Caco-2 (cell line): ENCODE data around the gene HOXC12. TPM values are rescaled to one million over a fixed set of nuclear protein-coding genes. Genes with fewer than 3 reads are reported as not detected.

ENCODE experiments used
- BruUV-seq: library from RNA; stranded (reverse); fragments of 400-500 nt; replicated peaks from 2 replicates; lab custom pipeline; 2021; lab: Mats Ljungman, UMichigan
- CTCF ChIA-PET: fragments of 300-600 bp; sonication (Branson Sonifier 250); formaldehyde crosslinking; loops from one replicate; lab custom pipeline; 2022; ENCODE audit warnings: antibody characterized with exemption; lab: Charles Lee
- POLR2A ChIA-PET: fragments of 300-600 bp; sonication (Branson Sonifier 250); formaldehyde crosslinking; loops from one replicate; lab custom pipeline; 2022; ENCODE audit warnings: antibody characterized with exemption; lab: Charles Lee
- DNase-seq, 2 experiments: peaks; one replicate each; pipeline versions ENCODE4 v3.0.0 to v3.0.0-alpha.2; 2020 to 2022
- H3K27me3 ChIP-seq: replicated peaks from 2 replicates; pipeline ENCODE4 v1.6.0; 2011; ENCODE audit warnings: low read length; ENCODE audit not compliant: control insufficient read depth, insufficient read depth
- H3K36me3 ChIP-seq: 2 replicates; pipeline ENCODE4 v1.5.1; 2011; ENCODE audit warnings: low read length; ENCODE audit not compliant: control insufficient read depth, insufficient read depth
- H3K4me1 ChIP-seq: fragments of 250-450 bp; sonication (Bioruptor Pico); 2 replicates; pipeline ENCODE4 v1.5.1; 2020; ENCODE audit warnings: mild to moderate bottlenecking
- H3K4me3 ChIP-seq: 2 replicates; pipeline ENCODE4 v1.5.1; 2011; ENCODE audit warnings: low read depth, mild to moderate bottlenecking, control low read depth, low read length
- H3K9me3 ChIP-seq: fragments of 250-450 bp; sonication (Bioruptor Pico); 2 replicates; pipeline ENCODE4 v1.5.1; 2020; ENCODE audit warnings: mild to moderate bottlenecking, moderate library complexity
- H3K27ac Mint-ChIP-seq: one replicate; pipeline ENCODE4 v1.8.0; 2022; ENCODE audit warnings: mixed read lengths; ENCODE audit not compliant: unreplicated experiment
- H3K27me3 Mint-ChIP-seq: one replicate; pipeline ENCODE4 v1.8.0; 2022; ENCODE audit warnings: mixed read lengths; ENCODE audit not compliant: insufficient read depth, unreplicated experiment
- H3K36me3 Mint-ChIP-seq: one replicate; pipeline ENCODE4 v1.8.0; 2022; ENCODE audit warnings: mild to moderate bottlenecking, mixed read lengths; ENCODE audit not compliant: insufficient read depth, unreplicated experiment
- H3K4me1 Mint-ChIP-seq: one replicate; pipeline ENCODE4 v1.8.0; 2022; ENCODE audit warnings: low read depth, mixed read lengths; ENCODE audit not compliant: unreplicated experiment
- H3K4me3 Mint-ChIP-seq: one replicate; pipeline ENCODE4 v1.8.0; 2022; ENCODE audit warnings: mild to moderate bottlenecking, moderate library complexity, mixed read lengths; ENCODE audit not compliant: unreplicated experiment
- H3K9me3 Mint-ChIP-seq: one replicate; pipeline ENCODE4 v1.8.0; 2022; ENCODE audit warnings: mixed read lengths; ENCODE audit not compliant: unreplicated experiment
- intact Hi-C: fragments of 100-400 bp; cut with micrococcal nuclease; formaldehyde crosslinking; loops from one replicate; pipeline ENCODE4 v1.10.0; 2022; ENCODE audit not compliant: unreplicated experiment
- total RNA-seq: library from RNA; stranded (reverse); gene quantifications from 2 replicates; pipeline ENCODE4 v1.2.3, GENCODE V29; 2022
- TF ChIP-seq, protein P1 (sequence below), 2 experiments: fragments of 200-600 bp in 1 of 2; IDR thresholded peaks; 1 replicate in 1 of 2; 2 replicates in 1 of 2; pipeline versions ENCODE4 v1.5.1 to v1.8.0; 2011 to 2022; ENCODE audit warnings: antibody characterized with exemption in 1 of 2, control low read depth in 1 of 2, inconsistent platforms in 1 of 2, low read depth in 1 of 2, low read length in 1 of 2, mild to moderate bottlenecking in 1 of 2, moderate library complexity in 1 of 2; ENCODE audit not compliant: insufficient read depth in 1 of 2, severe bottlenecking in 1 of 2, unreplicated experiment in 1 of 2

HOXC12 gene
- total RNA-seq, 1 experiment from 2014 or later = 10.3 TPM

DNA sequence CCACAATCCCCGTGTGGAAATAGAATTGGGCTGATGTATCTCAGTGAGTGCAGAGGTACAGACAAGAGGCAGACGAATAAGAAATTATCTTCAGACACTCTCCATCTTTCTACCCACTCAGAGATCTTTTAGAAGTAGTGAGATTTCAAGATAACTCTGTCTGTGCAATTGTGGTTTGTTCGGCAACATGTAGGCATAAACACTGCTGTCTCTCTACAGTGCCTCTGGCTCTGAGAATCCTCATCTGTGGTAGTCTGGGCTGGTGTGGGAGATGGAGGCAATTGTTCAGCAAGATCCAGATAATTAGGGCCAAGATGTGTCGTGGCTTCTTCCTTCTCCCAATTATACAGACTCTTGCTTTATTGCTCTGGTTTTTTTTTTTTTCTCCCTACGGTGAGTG lies 13.0 kb upstream of the HOXC12 start:
- CTCF ChIA-PET = interaction anchor here (0.9 to 4.3 kb wide), 2 partner anchors 11 to 38 kb away, joined by 5 to 18 read pairs; no protein-coding TSS in a partner anchor
- intact Hi-C loops = no loop called here
- Mint-ChIP-seq H3K9me3 (no peaks in the 10 kb centered on the region), H3K27ac (no peak overlapping the region), H3K4me1 (peaks cover 13% of the 10 kb centered on the region), H3K27me3 (no peaks in the 10 kb centered on the region), H3K4me3 (no peak overlapping the region), H3K36me3 (peaks cover 13% of the 10 kb centered on the region)
- Histone ChIP-seq H3K4me3 (no peak overlapping the region), H3K9me3 (no peaks in the 10 kb centered on the region), H3K27me3 (no peaks in the 10 kb centered on the region; the same call in 1 of the 2 replicates), H3K36me3 (no peaks in the 10 kb centered on the region), H3K4me1 (no peaks in the 10 kb centered on the region)
- no TSS peak for BruUV-seq
- no peak for DNase-seq
- TF ChIP-seq, protein P1, sequence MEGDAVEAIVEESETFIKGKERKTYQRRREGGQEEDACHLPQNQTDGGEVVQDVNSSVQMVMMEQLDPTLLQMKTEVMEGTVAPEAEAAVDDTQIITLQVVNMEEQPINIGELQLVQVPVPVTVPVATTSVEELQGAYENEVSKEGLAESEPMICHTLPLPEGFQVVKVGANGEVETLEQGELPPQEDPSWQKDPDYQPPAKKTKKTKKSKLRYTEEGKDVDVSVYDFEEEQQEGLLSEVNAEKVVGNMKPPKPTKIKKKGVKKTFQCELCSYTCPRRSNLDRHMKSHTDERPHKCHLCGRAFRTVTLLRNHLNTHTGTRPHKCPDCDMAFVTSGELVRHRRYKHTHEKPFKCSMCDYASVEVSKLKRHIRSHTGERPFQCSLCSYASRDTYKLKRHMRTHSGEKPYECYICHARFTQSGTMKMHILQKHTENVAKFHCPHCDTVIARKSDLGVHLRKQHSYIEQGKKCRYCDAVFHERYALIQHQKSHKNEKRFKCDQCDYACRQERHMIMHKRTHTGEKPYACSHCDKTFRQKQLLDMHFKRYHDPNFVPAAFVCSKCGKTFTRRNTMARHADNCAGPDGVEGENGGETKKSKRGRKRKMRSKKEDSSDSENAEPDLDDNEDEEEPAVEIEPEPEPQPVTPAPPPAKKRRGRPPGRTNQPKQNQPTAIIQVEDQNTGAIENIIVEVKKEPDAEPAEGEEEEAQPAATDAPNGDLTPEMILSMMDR (IDR thresholded peaks at IDR 0.05; ENCODE audit: insufficient read depth in 1 of 2, low read depth in 1 of 2, low read length in 1 of 2, severe bottlenecking in 1 of 2, unreplicated experiment in 1 of 2) = no peak
- POLR2A ChIA-PET = no interaction called here

DNA sequence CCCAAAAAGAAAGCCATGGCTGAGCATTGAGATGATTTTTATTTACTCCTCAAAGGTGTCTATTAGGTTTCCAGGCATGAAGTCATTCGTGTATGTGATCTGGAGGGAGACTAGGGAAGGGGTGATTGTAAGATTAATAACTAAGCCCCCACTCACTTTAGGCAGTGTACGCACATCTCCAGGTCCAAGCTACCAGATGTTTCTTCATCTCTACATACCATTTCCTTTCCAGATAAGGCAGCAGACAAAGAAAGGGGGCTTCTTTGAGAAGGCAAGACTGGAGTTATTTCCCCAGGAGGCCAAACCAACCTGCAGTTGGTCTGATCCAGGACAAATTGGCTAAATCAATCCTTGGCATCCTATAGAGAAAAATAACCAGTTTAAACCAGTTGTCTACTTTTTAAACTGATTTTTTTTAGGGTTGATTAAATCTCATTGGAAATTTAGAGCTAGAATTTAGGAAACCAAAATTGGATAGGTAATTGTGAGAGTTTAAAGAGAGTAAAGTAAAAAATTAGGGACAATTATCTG lies 12.2 kb upstream of the HOXC12 start:
- no peaks in the 10 kb centered on the region for H3K4me1 ChIP-seq
- no peak overlapping the region for H3K4me3 Mint-ChIP-seq
- H3K36me3 ChIP-seq = no peaks in the 10 kb centered on the region
- no TSS peak for BruUV-seq
- no peak overlapping the region for H3K27ac Mint-ChIP-seq
- no peak overlapping the region for H3K4me3 ChIP-seq
- no peaks in the 10 kb centered on the region for H3K9me3 Mint-ChIP-seq
- H3K36me3 Mint-ChIP-seq = peaks cover 13% of the 10 kb centered on the region
- ChIA-PET CTCF (interaction anchor here (0.5 to 0.9 kb wide), 2 partner anchors 37 to 92 kb away, joined by 3 to 5 read pairs; no protein-coding TSS in a partner anchor), POLR2A (no interaction called here)
- no peak for DNase-seq
- TF ChIP-seq, protein P1 (IDR thresholded peaks at IDR 0.05; ENCODE audit: insufficient read depth in 1 of 2, low read depth in 1 of 2, low read length in 1 of 2, severe bottlenecking in 1 of 2, unreplicated experiment in 1 of 2) = no peak
- H3K4me1 Mint-ChIP-seq = peaks cover 13% of the 10 kb centered on the region
- intact Hi-C loops = no loop called here
- H3K9me3 ChIP-seq = no peaks in the 10 kb centered on the region
- no peaks in the 10 kb centered on the region for H3K27me3 ChIP-seq
- no peaks in the 10 kb centered on the region for H3K27me3 Mint-ChIP-seq

DNA sequence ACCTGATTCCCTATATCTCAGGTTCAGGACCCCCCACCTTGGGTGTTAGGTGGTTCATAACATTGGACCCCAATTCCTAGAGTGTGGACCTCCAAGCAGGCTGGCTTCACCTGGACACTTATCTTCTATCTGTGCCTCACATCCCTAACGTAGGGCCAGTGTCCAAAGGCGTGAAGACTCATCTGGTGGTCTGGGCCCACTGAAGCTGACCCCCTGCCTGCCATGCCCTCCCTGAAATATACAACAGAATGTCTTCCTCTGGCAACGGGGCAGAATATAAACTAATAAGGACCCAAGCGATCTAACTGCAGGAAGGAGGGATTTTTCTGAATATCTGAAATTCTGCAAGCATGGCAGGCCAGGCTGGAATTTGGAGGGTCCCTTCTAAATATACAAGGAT lies 10.5 kb upstream of the HOXC12 start:
- H3K27ac Mint-ChIP-seq = no peak overlapping the region
- H3K4me1 Mint-ChIP-seq = peaks cover 12% of the 10 kb centered on the region
- Histone ChIP-seq H3K9me3 (no peaks in the 10 kb centered on the region), H3K4me1 (no peaks in the 10 kb centered on the region), H3K36me3 (no peaks in the 10 kb centered on the region), H3K27me3 (no peaks in the 10 kb centered on the region), H3K4me3 (no peak overlapping the region)
- intact Hi-C loops = no loop called here
- TF ChIP-seq, protein P1 (IDR thresholded peaks at IDR 0.05; ENCODE audit: insufficient read depth in 1 of 2, low read depth in 1 of 2, low read length in 1 of 2, severe bottlenecking in 1 of 2, unreplicated experiment in 1 of 2) = no peak
- peaks cover 5% of the 10 kb centered on the region for H3K36me3 Mint-ChIP-seq
- no peaks in the 10 kb centered on the region for H3K27me3 Mint-ChIP-seq
- DNase-seq = no peak
- ChIA-PET POLR2A (no interaction called here), CTCF (interaction anchor here (0.8 kb wide), 1 partner anchor 175 kb away, joined by 3 read pairs; no protein-coding TSS in a partner anchor)
- no TSS peak for BruUV-seq
- no peaks in the 10 kb centered on the region for H3K9me3 Mint-ChIP-seq
- H3K4me3 Mint-ChIP-seq = no peak overlapping the region
